ENCODE results near the gene TMEM45A. TPM values are rescaled to one million over a fixed set of nuclear protein-coding genes. Genes with fewer than 3 reads are reported as not detected.
"Not testable (repeated sequence)": the region's sequence is repeated elsewhere in the genome, so short reads cannot be mapped to it uniquely, and the experiment has no call there.

The TMEM45A gene
- total and polyA plus RNA-seq, 11 donors, result 1.8 to 11.2 (median 3.1) TPM

GRCh38 chr3:100537646-100538338, 45.4 kb downstream of the TMEM45A start:
- no peaks in the 10 kb centered on the region for H3K4me1 ChIP-seq
- no peaks in the 10 kb centered on the region for H3K27me3 ChIP-seq
- WGBS, 4 donors, result 88 to 93% (median 91%) methylated on average over 5 of the region's 5 CpGs
- H3K36me3 ChIP-seq, result no peaks in the 10 kb centered on the region
- ATAC-seq (no peak), DNase-seq (no peak)
- peaks cover 0 to 10% (median 0%) of the 10 kb centered on the region in 12 donors for H3K9me3 ChIP-seq
- no peak overlapping the region for H3K4me3 ChIP-seq
- H3K27ac ChIP-seq, result no peak overlapping the region
- intact Hi-C loops (cut with DNase I), result no loop called here
- TF ChIP-seq, protein P1, sequence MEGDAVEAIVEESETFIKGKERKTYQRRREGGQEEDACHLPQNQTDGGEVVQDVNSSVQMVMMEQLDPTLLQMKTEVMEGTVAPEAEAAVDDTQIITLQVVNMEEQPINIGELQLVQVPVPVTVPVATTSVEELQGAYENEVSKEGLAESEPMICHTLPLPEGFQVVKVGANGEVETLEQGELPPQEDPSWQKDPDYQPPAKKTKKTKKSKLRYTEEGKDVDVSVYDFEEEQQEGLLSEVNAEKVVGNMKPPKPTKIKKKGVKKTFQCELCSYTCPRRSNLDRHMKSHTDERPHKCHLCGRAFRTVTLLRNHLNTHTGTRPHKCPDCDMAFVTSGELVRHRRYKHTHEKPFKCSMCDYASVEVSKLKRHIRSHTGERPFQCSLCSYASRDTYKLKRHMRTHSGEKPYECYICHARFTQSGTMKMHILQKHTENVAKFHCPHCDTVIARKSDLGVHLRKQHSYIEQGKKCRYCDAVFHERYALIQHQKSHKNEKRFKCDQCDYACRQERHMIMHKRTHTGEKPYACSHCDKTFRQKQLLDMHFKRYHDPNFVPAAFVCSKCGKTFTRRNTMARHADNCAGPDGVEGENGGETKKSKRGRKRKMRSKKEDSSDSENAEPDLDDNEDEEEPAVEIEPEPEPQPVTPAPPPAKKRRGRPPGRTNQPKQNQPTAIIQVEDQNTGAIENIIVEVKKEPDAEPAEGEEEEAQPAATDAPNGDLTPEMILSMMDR (IDR thresholded peaks at IDR 0.05), result no peak
- no peak for TF ChIP-seq POLR2A (IDR thresholded peaks at IDR 0.05)

- TF ChIP-seq POLR2A (IDR thresholded peaks at IDR 0.05), result no peak
- TF ChIP-seq, protein P1 (IDR thresholded peaks at IDR 0.05), result no peak
- H3K27me3 ChIP-seq, result no peaks in the 10 kb centered on the region
- H3K4me1 ChIP-seq, result no peaks in the 10 kb centered on the region
- DNase-seq (no peak), ATAC-seq (no peak)
- H3K27ac ChIP-seq, result no peak overlapping the region
- peaks cover 0 to 11% (median 0%) of the 10 kb centered on the region in 12 donors for H3K9me3 ChIP-seq
- intact Hi-C loops (cut with DNase I), result no loop called here
- WGBS, 4 donors, result 61 to 70% (median 66%) methylated on average over 1 of the region's 1 CpG
- no peak overlapping the region for H3K4me3 ChIP-seq
- no peaks in the 10 kb centered on the region for H3K36me3 ChIP-seq
Observed at GRCh38 chr3:100538339-100538706, 45.9 kb downstream of the TMEM45A start.

- Histone ChIP-seq H3K4me3 (no peak overlapping the region), H3K9me3 (peaks cover 0 to 11% (median 0%) of the 10 kb centered on the region in 12 donors), H3K4me1 (no peaks in the 10 kb centered on the region), H3K36me3 (no peaks in the 10 kb centered on the region), H3K27ac (no peak overlapping the region), H3K27me3 (no peaks in the 10 kb centered on the region)
- 84 to 97% (median 95%) methylated on average over 2 of the region's 2 CpGs for WGBS, 4 donors
- no peak for DNase-seq
- intact Hi-C loops (cut with DNase I), result no loop called here
- ATAC-seq, result no peak
- TF ChIP-seq POLR2A (IDR thresholded peaks at IDR 0.05), result no peak
- TF ChIP-seq, protein P1 (IDR thresholded peaks at IDR 0.05), result no peak
Observed at GRCh38 chr3:100540791-100541334, 48.4 kb downstream of the TMEM45A start.

DNA sequence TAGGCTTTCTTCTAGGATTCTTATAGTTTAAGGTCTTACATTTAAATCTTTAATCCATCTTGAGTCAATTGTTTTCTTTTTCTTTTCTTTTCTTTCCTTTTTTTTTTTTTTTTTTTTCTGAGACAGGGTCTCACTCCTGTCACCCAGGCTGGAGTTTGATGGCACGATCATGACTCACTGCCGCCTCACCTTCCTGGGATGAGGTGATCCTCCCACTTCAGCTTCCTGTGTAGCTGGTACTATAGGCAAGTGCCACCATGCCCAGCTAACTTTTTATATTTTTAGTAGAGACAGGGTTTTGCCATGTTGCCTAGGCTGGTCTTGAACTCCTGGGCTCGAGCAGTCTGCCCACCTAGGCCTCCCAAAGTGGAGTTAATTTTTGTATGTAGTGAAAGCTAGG, 49.0 kb downstream of the TMEM45A start:
- DNase-seq; ATAC-seq; H3K27ac ChIP-seq; H3K27me3 ChIP-seq; H3K36me3 ChIP-seq; intact Hi-C loops (cut with DNase I); H3K4me3 ChIP-seq; H3K4me1 ChIP-seq: not testable (repeated sequence)
- H3K9me3 ChIP-seq, result peaks cover 0 to 11% (median 0%) of the 10 kb centered on the region in 12 donors
- WGBS, 4 donors, result 89 to 94% (median 92%) methylated on average over 3 of the region's 3 CpGs

Data from heart left ventricle (tissue), 16 donors.